GM19328 (cell line): ENCODE results near the gene NMUR1.

ENCODE experiments used
- ATAC-seq: cut with Tn5 transposase; IDR thresholded peaks from one replicate; pipeline ENCODE4 v1.9.1; 2021; ENCODE audit warnings: mild to moderate bottlenecking, moderate library complexity; ENCODE audit not compliant: unreplicated experiment

NMUR1 gene

GRCh38 chr2:231494669-231495068 lies 35.6 kb downstream of the NMUR1 start:
- no peak for ATAC-seq

DNA sequence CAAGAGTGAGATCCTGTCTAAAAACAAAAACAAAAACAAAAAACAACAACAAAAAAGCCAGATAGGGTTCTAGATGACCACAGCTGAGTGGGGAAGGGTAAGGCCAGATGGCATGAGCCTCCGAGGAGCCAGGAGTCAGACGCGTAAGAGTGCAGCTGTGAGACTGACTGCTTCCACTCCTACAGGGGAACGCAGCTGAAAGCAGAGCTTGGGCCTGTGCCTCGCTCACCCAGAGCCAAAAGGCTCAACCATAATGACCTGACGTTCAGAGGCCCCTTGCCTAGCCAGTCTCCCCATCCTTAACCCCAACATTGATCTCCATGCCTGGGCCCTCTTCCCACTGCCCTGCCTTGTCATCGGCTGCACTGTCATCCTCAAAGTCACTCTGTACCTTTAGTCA lies 39.4 kb downstream of the NMUR1 start:
- ATAC-seq, result no peak

DNA sequence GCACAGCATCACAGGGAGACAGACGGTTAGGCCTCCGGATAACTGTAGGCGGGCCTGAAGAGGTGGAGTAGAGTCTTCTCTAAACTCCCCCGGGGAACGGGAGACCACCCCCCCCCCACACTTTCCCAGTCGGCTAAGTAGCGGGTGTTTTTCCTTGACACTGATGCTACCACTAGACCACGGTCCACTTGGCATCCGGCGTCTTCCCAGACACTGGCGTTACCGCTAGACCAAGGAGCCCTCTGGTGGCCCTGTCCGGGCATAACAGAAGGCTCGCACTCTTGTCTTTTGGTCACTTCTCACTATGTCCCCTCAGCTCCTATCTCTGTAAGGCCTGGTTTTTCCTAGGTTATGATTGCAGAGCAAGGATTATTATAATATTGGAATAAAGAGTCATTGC lies 40.3 kb downstream of the NMUR1 start:
- ATAC-seq, result no peak

DNA sequence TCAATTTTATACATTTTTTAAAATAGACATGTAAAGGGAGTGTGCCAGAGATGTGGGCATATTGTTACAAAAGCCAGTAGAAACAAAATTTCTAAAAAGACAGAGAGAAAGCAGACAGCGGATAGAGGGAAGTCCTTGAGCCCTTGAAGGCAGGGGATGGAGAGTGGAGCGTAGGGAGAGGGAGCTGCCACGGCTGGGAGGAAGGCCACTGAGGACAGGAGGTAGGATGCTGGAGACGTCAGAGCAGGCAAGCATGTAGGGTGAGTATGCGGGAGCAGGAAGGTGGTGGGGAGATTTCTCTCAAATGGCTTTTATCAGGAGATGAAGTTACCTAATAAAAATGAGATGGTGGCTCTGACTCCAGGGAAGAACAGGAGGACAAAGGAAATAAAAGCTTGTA lies 41.9 kb downstream of the NMUR1 start:
- ATAC-seq, result no peak

DNA sequence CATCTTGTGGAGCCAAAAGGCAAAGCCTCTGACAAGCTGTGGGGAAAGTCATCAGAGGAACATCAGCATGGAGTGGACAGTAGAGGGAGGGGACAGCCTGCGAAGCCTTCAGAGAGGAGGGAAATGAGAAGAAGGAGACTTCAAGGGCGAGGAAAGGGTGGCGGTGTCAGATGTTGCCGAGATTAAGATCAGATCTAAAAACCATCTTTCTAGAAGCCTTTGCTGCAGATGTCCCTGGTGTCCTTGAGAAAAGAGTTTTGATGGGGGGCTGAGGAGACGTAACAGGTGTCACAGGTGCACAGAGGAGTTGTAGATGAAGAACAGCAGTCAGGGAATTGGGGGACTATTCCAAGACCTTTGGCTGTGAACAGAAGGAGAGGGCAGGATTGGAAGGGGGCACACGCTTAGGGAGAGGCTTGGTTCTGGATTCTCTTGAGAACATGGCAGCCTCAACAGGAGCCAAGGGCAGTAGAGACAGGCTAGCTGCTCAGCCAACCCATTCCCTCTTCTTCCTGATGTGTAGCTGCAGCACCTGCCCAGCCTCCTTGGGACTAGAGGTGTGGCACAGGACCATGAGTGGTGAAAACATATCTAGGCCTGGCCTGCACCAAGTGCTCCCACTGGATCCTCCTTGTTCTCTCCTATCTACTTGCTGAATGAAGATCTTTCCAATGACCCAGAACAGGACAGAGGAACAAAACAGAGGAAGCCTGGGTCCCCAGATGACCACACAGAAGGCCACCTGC lies 43.2 kb downstream of the NMUR1 start:
- ATAC-seq, result no peak

DNA sequence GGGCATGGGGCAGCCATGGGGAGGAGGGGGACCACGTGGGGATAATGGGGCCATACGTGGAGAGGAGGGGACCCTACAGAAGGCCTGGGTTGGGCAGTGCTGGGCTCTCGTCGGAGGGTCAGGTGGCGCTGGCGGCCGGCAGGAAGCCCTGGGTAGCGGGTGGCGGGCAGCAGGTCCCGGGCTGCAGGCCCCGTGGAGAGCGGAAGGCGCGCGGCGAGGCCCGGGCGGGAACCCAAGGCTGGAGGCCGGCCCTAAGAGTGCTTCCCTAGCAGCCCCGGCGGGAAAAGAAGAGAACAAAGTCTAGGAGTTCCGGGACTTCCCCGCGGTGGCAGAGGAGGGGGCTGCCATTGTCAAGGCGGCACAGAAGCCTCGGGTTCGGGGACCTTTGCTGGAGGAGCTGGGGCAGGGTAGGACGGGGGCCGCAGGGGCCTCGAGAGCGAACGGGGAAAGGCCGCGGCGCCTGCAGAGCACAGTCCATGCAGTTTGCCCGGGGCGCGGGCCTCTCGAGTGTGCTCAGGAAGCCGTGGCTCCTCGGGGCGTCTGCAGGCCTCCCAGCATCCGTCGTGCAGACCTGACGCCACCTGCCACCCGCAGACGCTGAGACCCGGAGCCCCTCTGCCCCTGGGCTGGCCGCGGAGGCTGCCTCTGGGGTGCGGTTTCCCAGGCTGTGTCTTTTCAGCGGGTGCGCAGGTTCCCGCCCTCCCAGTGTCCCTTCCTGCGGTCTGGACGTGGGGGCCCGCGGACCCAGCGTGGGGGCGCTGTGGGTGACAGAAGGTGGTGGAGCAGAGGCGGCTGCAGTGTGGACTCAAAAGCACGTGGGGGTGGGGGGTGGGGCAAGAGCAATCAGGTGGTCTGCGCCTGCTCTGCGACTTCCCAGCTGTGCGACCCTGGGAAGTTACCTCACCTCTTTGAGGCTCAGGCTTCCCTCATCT lies 46.6 kb downstream of the NMUR1 start:
- no peak for ATAC-seq

GRCh38 chr2:231482806-231483391 lies 47.3 kb downstream of the NMUR1 start:
- no peak for ATAC-seq

- no peak for ATAC-seq
These were observed 49.5 kb downstream of the NMUR1 start for GRCh38 chr2:231480781-231481180.

GRCh38 chr2:231479455-231479854 lies 50.8 kb downstream of the NMUR1 start:
- no peak for ATAC-seq

GRCh38 chr2:231476920-231477319 lies 53.3 kb downstream of the NMUR1 start:
- ATAC-seq, result no peak

DNA sequence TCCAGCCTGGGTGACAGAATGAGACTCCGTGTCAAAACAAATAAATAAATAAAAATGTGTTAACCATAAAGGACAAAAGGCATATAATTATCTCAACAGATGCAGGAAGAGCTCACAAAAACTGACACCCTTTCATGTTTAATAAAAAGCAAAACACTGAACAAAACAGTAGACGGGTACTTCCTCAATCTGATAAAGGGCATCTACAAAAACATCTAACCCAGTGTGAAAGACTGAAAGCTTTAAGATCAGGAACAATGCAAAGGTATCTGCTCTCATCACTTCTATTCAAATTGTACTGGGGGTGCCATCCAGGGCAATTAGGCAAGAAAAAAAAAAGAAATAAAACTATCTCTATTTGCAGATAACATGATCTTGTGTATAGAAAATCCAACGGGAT lies 54.3 kb downstream of the NMUR1 start:
- ATAC-seq, result no peak
